ENCODE data around the gene SPIN3.
"Not testable (repeated sequence)": the region's sequence is repeated elsewhere in the genome, so short reads cannot be mapped to it uniquely, and the experiment has no call there.

SPIN3 gene

GRCh38 chrX:56995271-56995994, at the start of gene SPIN3:
Gene SPIN3, minus strand, starts transcription at chrX:56995541. Its CDS starts 594 bp downstream, at chrX:56994947.
- Histone ChIP-seq H3K27ac (peak within 1 kb of the TSS in 19 of 21 experiments; percentile 23 to 82 (median 61)), H3K4me3 (peak within 1 kb of the TSS; percentile 44 to 55 (median 48))

GRCh38 chrX:57044245-57044644, 48.9 kb upstream of the SPIN3 start:
- H3K27ac ChIP-seq, result no peak overlapping the region

GRCh38 chrX:57037265-57037664, 41.9 kb upstream of the SPIN3 start:
- H3K4me3 ChIP-seq, H3K27ac ChIP-seq: not testable (repeated sequence)

More at GRCh38 chrX:57044245-57044644, 48.9 kb upstream of the SPIN3 start:
- no peak overlapping the region for H3K4me3 ChIP-seq

GRCh38 chrX:56994375-56995270, 718 bp downstream of the SPIN3 start:
- H3K4me3 ChIP-seq, result peak overlapping the region; percentile 44 to 55 (median 48)
- H3K27ac ChIP-seq, result peak overlapping the region in 17 of 21 experiments; percentile 23 to 82 (median 61)

- H3K27ac ChIP-seq, result no peak overlapping the region
- no peak overlapping the region for H3K4me3 ChIP-seq
Observed at GRCh38 chrX:56987741-56988140, 7.6 kb downstream of the SPIN3 start.

GRCh38 chrX:56986138-56986537, 9.2 kb downstream of the SPIN3 start:
- H3K4me3 ChIP-seq, result no peak overlapping the region
- no peak overlapping the region for H3K27ac ChIP-seq

- no peak overlapping the region for H3K27ac ChIP-seq
- no peak overlapping the region for H3K4me3 ChIP-seq
Observed at GRCh38 chrX:56978172-56978571, 17.2 kb downstream of the SPIN3 start.

GRCh38 chrX:56975611-56976010, 19.7 kb downstream of the SPIN3 start:
- H3K27ac ChIP-seq, result no peak overlapping the region

GRCh38 chrX:56974408-56974807, 20.9 kb downstream of the SPIN3 start:
- Histone ChIP-seq H3K4me3 (no peak overlapping the region), H3K27ac (no peak overlapping the region)

More at GRCh38 chrX:56975611-56976010, 19.7 kb downstream of the SPIN3 start:
- H3K4me3 ChIP-seq, result no peak overlapping the region

- H3K27ac ChIP-seq, result no peak overlapping the region
- no peak overlapping the region for H3K4me3 ChIP-seq
Observed at GRCh38 chrX:56969559-56969958, 25.8 kb downstream of the SPIN3 start.

- H3K4me3 ChIP-seq, result no peak overlapping the region
- H3K27ac ChIP-seq, result no peak overlapping the region
Observed at GRCh38 chrX:56968980-56969379, 26.4 kb downstream of the SPIN3 start.

- Histone ChIP-seq H3K4me3 (no peak overlapping the region), H3K27ac (no peak overlapping the region)
Observed at GRCh38 chrX:56963377-56963776, 32.0 kb downstream of the SPIN3 start.

- Histone ChIP-seq H3K4me3 (no peak overlapping the region), H3K27ac (no peak overlapping the region)
Observed at GRCh38 chrX:56947699-56948098, 47.6 kb downstream of the SPIN3 start.

- not testable (repeated sequence) for H3K4me3 ChIP-seq
Observed at GRCh38 chrX:56946201-56946600, 49.1 kb downstream of the SPIN3 start.

GRCh38 chrX:56945226-56945625, 50.1 kb downstream of the SPIN3 start:
- not testable (repeated sequence) for H3K4me3 ChIP-seq, H3K27ac ChIP-seq

More at GRCh38 chrX:56946201-56946600, 49.1 kb downstream of the SPIN3 start:
- H3K27ac ChIP-seq, result not testable (repeated sequence)

- Histone ChIP-seq H3K27ac (no peak overlapping the region), H3K4me3 (no peak overlapping the region)
Observed at GRCh38 chrX:56943264-56943663, 52.1 kb downstream of the SPIN3 start.

All from skin epidermis (tissue), 12 donors.